ENCODE measurements around the gene STK33. TPM values are rescaled to one million over a fixed set of nuclear protein-coding genes. Genes with fewer than 3 reads are reported as not detected.

STK33 gene
- total RNA-seq, 1 experiment from 2014 or later: 6.6 TPM

- H3K27ac ChIP-seq: no peak overlapping the region
- no peaks in the 10 kb centered on the region for H3K9me3 ChIP-seq (replicated peaks)
- H3K4me3 ChIP-seq: no peak overlapping the region
- no peaks in the 10 kb centered on the region for H3K36me3 ChIP-seq
- H3K4me1 ChIP-seq: peaks cover 4% of the 10 kb centered on the region; the same call in 1 of the 2 replicates
- DNase-seq: no peak
- no peaks in the 10 kb centered on the region for H3K27me3 ChIP-seq
Observed at GRCh38 chr11:8346157-8346755, 247.8 kb downstream of the STK33 start.

GRCh38 chr11:8345179-8345578, 248.8 kb downstream of the STK33 start:
- Histone ChIP-seq H3K27me3 (no peaks in the 10 kb centered on the region), H3K4me1 (peaks cover 4% of the 10 kb centered on the region; the same call in 1 of the 2 replicates), H3K27ac (no peak overlapping the region), H3K36me3 (no peaks in the 10 kb centered on the region), H3K9me3 (replicated peaks) (no peaks in the 10 kb centered on the region), H3K4me3 (no peak overlapping the region)
- DNase-seq: no peak

- Histone ChIP-seq H3K4me1 (peaks cover 4% of the 10 kb centered on the region; the same call in 1 of the 2 replicates), H3K9me3 (replicated peaks) (no peaks in the 10 kb centered on the region), H3K36me3 (no peaks in the 10 kb centered on the region), H3K4me3 (no peak overlapping the region), H3K27me3 (no peaks in the 10 kb centered on the region), H3K27ac (no peak overlapping the region)
- DNase-seq: no peak
Observed at GRCh38 chr11:8344346-8344745, 249.7 kb downstream of the STK33 start.

- Histone ChIP-seq H3K9me3 (replicated peaks) (no peaks in the 10 kb centered on the region), H3K4me3 (no peak overlapping the region), H3K4me1 (peaks cover 4% of the 10 kb centered on the region; the same call in 1 of the 2 replicates), H3K27ac (no peak overlapping the region), H3K36me3 (no peaks in the 10 kb centered on the region), H3K27me3 (no peaks in the 10 kb centered on the region)
- peak; percentile 31 to 46 for DNase-seq
Observed at GRCh38 chr11:8342821-8343681, 251.0 kb downstream of the STK33 start.

- H3K4me1 ChIP-seq: peaks cover 4% of the 10 kb centered on the region; the same call in 1 of the 2 replicates
- no peak overlapping the region for H3K27ac ChIP-seq
- H3K27me3 ChIP-seq: no peaks in the 10 kb centered on the region
- H3K4me3 ChIP-seq: no peak overlapping the region
- H3K9me3 ChIP-seq (replicated peaks): no peaks in the 10 kb centered on the region
- H3K36me3 ChIP-seq: no peaks in the 10 kb centered on the region
- no peak for DNase-seq
Observed at GRCh38 chr11:8341996-8342395, 252.0 kb downstream of the STK33 start.

Other genes starting within 250 kb of the STK33 start
- gene TRIM66, start 88.4 kb upstream of the STK33 start, total RNA-seq (2014; rRNA removed; shearing (Covaris generic)): 2.0 and 3.5 TPM in 2 replicates
- gene RPL27A, start 88.6 kb upstream of the STK33 start, total RNA-seq (2014; rRNA removed; shearing (Covaris generic)): 1,468 and 1,571 TPM in 2 replicates

Data from SJCRH30 (cell line).